ENCODE results near the gene ABCC11.
A peak's percentile ranks its signal among the peaks of the same experiment; 100 is the strongest.

ABCC11 gene

DNA sequence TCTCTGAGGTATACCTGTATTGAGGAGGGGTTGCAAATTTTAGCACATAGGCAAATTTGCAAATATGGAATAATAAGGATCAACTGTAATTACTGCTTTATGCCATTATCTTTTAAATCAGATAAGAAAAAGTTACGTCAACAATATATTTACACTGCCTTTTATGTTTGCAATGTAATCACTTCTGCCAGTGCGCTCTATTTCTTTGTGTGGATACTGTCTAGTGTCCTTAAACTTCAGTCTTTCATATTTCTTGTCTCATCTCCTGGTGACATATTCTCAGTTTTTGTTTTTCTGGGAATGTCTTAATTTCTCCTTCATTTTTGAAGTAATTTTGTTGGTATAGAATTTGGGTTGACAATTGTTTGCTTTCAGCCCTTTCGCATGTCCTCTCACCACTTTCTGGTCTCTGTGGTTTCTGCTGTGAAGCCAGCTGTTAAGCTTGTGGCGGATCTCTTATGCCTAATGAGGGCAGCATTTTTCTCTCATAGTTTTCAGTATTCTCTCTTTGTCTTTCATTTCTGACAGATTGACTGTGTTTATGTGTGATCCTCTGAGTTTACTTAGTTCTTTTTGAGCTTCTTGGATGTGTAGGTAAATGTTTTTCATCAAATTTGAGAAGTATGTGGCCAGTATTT is 37.6 kb upstream of the ABCC11 start:
- DNase-seq (ENCODE audit: low read depth), result no peak
- TF ChIP-seq, protein P1, sequence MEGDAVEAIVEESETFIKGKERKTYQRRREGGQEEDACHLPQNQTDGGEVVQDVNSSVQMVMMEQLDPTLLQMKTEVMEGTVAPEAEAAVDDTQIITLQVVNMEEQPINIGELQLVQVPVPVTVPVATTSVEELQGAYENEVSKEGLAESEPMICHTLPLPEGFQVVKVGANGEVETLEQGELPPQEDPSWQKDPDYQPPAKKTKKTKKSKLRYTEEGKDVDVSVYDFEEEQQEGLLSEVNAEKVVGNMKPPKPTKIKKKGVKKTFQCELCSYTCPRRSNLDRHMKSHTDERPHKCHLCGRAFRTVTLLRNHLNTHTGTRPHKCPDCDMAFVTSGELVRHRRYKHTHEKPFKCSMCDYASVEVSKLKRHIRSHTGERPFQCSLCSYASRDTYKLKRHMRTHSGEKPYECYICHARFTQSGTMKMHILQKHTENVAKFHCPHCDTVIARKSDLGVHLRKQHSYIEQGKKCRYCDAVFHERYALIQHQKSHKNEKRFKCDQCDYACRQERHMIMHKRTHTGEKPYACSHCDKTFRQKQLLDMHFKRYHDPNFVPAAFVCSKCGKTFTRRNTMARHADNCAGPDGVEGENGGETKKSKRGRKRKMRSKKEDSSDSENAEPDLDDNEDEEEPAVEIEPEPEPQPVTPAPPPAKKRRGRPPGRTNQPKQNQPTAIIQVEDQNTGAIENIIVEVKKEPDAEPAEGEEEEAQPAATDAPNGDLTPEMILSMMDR (IDR thresholded peaks at IDR 0.05; ENCODE audit: insufficient read depth, low read depth, low read length, missing control alignments), result no peak
- H3K4me3 ChIP-seq (ENCODE audit: low read length), result no peak overlapping the region

DNA sequence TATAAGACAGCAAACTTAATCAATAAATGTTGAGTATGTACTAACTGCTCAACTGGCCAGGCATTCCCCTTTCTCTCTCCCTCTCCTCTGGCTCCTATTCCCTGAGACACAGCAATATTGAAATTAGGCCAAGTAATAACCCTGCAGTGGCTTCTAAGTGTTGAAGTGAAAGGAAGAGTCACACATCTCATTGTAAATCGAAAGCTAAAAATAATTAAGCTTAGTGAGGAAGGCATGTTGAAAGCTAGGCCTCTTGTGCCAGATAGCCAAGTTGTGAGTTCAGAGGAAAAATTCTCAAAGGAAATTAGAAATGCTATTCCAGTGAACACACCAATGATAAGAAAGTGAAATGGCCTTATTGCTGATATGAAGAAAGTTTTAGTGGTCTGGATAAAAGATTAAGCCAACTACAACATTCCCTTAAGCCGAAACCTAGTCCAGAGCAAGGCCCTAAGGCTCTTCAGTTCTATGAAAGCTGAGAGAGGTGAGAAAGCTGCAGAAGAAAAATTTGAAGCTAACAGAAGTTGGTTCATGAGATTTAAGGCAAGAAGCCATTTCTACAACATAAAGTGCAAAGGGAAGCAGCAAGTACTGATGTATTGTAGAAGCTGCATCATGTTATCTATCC is 35.4 kb upstream of the ABCC11 start:
- TF ChIP-seq, protein P1 (IDR thresholded peaks at IDR 0.05; ENCODE audit: insufficient read depth, low read depth, low read length, missing control alignments), result no peak
- no peak overlapping the region for H3K4me3 ChIP-seq (ENCODE audit: low read length)
- no peak for DNase-seq (ENCODE audit: low read depth)

DNA sequence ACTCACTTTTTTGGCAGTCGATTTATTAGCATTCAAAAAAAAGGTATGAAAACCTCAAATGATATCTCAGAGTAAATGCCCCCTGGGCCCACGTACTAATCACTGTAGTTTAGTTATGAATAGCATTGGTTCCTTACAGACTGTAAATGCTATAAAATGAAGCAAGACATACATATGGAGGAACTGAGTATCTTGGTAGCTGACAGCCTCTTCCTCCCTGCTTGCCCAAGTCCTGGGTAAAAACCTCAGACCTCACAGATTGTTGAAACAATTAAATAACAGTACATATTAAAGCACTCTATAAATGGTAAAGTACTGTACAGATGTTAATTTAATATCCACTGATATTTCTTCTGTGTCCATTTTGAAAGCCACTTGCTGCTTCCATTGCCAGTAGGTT is 33.2 kb upstream of the ABCC11 start:
- H3K4me3 ChIP-seq (ENCODE audit: low read length), result no peak overlapping the region
- no peak for DNase-seq (ENCODE audit: low read depth)
- TF ChIP-seq, protein P1 (IDR thresholded peaks at IDR 0.05; ENCODE audit: insufficient read depth, low read depth, low read length, missing control alignments), result no peak

DNA sequence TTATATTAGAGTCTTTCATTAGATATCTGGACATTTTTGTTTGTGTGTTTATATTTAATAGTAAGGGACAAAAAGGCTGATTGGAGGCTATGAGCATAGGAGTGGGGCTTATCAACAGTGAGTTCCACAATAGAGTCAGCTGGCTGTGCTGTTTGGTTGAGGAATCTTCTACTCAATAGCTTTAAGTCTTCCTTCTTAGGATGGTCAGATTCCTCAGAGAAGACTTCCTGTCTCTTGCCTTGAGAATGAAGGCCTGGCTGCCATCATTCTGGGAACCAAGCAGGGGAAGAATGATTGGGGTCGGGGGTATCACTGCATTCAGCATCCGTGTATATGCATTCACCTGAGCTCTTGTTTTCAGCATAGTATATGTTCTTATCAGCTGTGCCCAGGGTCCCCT is 31.9 kb upstream of the ABCC11 start:
- TF ChIP-seq, protein P1 (IDR thresholded peaks at IDR 0.05; ENCODE audit: insufficient read depth, low read depth, low read length, missing control alignments), result no peak
- no peak for DNase-seq (ENCODE audit: low read depth)

DNA sequence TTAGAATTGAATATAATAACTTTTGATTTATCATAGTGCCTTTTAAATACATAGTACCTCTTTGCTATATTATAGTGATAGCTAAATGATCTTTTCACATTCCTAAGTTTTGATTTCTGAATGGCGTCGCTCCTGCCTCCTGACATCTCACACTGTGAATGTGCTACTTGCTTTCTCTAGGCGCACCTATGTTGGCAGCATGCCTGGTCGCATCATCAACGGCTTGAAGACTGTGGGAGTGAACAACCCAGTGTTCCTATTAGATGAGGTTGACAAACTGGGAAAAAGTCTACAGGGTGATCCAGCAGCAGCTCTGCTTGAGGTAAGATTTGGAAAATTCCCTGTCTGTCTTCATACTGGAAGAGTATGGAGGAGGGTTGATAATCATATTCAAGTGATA is 29.8 kb upstream of the ABCC11 start:
- TF ChIP-seq, protein P1 (IDR thresholded peaks at IDR 0.05; ENCODE audit: insufficient read depth, low read depth, low read length, missing control alignments), result no peak
- DNase-seq (ENCODE audit: low read depth), result peak; percentile 63
- H3K4me3 ChIP-seq (ENCODE audit: low read length), result no peak overlapping the region

More for the DNA sequence above, 31.9 kb upstream of the ABCC11 start:
- H3K4me3 ChIP-seq (ENCODE audit: low read length), result no peak overlapping the region

DNA sequence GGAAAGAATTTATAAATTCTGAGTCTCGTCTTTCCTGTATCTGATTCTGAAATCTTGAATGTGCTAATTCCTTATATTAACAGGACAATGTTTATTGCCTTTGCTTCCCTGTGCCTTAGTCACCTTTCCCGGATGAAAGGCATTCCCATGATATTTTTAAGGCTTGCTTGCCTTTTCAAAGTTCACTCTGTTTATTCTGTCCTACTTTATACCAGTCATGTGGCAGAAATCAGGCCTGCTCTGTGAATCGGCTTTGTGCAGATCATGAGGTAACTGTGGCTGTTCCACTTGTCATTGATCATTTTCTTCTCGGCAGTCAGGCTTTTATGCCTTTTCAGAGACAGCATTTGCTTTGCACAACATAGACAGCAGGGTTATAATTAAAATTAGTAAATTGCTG is 28.8 kb upstream of the ABCC11 start:
- H3K4me3 ChIP-seq (ENCODE audit: low read length), result no peak overlapping the region
- peak; percentile 26 for DNase-seq (ENCODE audit: low read depth)
- TF ChIP-seq, protein P1 (IDR thresholded peaks at IDR 0.05; ENCODE audit: insufficient read depth, low read depth, low read length, missing control alignments), result no peak

DNA sequence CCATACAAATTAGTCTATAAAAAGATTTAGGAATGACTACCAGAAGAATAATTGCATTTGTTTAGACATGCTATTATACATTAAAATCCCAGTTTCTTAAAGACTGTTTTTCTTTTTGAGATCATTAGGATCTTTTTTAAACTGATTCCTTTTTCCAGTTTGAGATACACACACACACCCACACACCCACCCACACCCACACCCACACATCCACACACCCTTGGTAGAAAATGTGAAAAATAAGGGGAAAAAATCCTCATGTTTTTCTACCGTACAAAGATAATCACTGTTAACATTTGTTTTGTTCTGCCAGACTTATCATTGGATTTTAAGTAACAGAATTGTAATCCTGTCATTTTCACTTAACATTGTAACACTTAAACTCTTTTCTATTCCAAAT is 27.1 kb upstream of the ABCC11 start:
- DNase-seq (ENCODE audit: low read depth), result no peak
- no peak overlapping the region for H3K4me3 ChIP-seq (ENCODE audit: low read length)
- TF ChIP-seq, protein P1 (IDR thresholded peaks at IDR 0.05; ENCODE audit: insufficient read depth, low read depth, low read length, missing control alignments), result no peak
